GM18526 (cell line): Measurements from ENCODE around the gene CHST14.

Source experiments
- POLR2A ChIP-seq: IDR thresholded peaks from 3 replicates; pipeline ENCODE4 v1.6.1; 2011; ENCODE audit not compliant: insufficient read length; ENCODE audit errors: extremely low read depth

The CHST14 gene

GRCh38 chr15:40466426-40467260 is 4.1 kb upstream of the CHST14 start:
- TF ChIP-seq POLR2A = no peak

GRCh38 chr15:40467261-40467615 is 3.5 kb upstream of the CHST14 start:
- TF ChIP-seq POLR2A = no peak

GRCh38 chr15:40468898-40469331 is 1.9 kb upstream of the CHST14 start:
- TF ChIP-seq POLR2A = no peak

GRCh38 chr15:40469776-40470390 is 901 bp upstream of the CHST14 start:
- no peak for TF ChIP-seq POLR2A

- no peak for TF ChIP-seq POLR2A
These were observed 472 bp downstream of the CHST14 start for GRCh38 chr15:40471105-40471807.

- TF ChIP-seq POLR2A = no peak
These were observed 995 bp downstream of the CHST14 start for GRCh38 chr15:40471808-40472150.

GRCh38 chr15:40472171-40472727 is 1.5 kb downstream of the CHST14 start:
- TF ChIP-seq POLR2A = no peak

GRCh38 chr15:40474581-40474980 is 3.8 kb downstream of the CHST14 start:
- no peak for TF ChIP-seq POLR2A

- TF ChIP-seq POLR2A = no peak
These were observed 7.0 kb downstream of the CHST14 start for GRCh38 chr15:40477642-40478327.

GRCh38 chr15:40479024-40479423 is 8.2 kb downstream of the CHST14 start:
- TF ChIP-seq POLR2A = no peak

GRCh38 chr15:40481341-40482074 is 10.7 kb downstream of the CHST14 start:
- TF ChIP-seq POLR2A = no peak

- no peak for TF ChIP-seq POLR2A
These were observed 13.1 kb downstream of the CHST14 start for GRCh38 chr15:40483919-40484318.

- TF ChIP-seq POLR2A = no peak
These were observed 15.4 kb downstream of the CHST14 start for GRCh38 chr15:40486066-40486770.
